Measurements from ENCODE around the gene GRIN3B.

- no peak for TF ChIP-seq CTCF (IDR thresholded peaks at IDR 0.05)
- no peak for TF ChIP-seq POLR2A (IDR thresholded peaks at IDR 0.05)
- no peak for TF ChIP-seq POLR2AphosphoS5 (IDR thresholded peaks at IDR 0.05; ENCODE audit: insufficient read depth in 1 of 2, low read depth in 1 of 2)
Measured at GRCh38 chr19:964761-965694, 35.2 kb upstream of the GRIN3B start.

Measured in vagina (tissue), 2 donors.